ENCODE measurements around the gene DPH7.

GRCh38 chr9:137583957-137584356 is 5.2 kb upstream of the DPH7 start:
- no peak for TF ChIP-seq CHD7 (IDR thresholded peaks at IDR 0.05; ENCODE audit: insufficient replicate concordance, low read length)
- no peak for TF ChIP-seq ATF3 (IDR thresholded peaks at IDR 0.05; ENCODE audit: insufficient read depth, low read depth, low read length)
- TF ChIP-seq SUZ12 (IDR thresholded peaks at IDR 0.05; ENCODE audit: low read length), result no peak
